Measurements from ENCODE around the gene OLFML2A.

GRCh38 chr9:124749284-124749683 lies 27.6 kb upstream of the OLFML2A start:
- no peak for TF ChIP-seq CTCF (conservative IDR thresholded peaks at IDR 0.05; ENCODE audit: low read length)
- no peak for TF ChIP-seq EZH2phosphoT487 (IDR thresholded peaks at IDR 0.05; ENCODE audit: borderline replicate concordance)
